HG02571 (cell line): ENCODE results near the gene C16orf90.
"Not testable (repeated sequence)": the region's sequence is repeated elsewhere in the genome, so short reads cannot be mapped to it uniquely, and the experiment has no call there.

Experiments used
- ATAC-seq: cut with Tn5 transposase; IDR thresholded peaks from one replicate; pipeline ENCODE4 v1.9.1; 2021; ENCODE audit warnings: mild to moderate bottlenecking, moderate library complexity; ENCODE audit not compliant: unreplicated experiment

Gene C16orf90

DNA sequence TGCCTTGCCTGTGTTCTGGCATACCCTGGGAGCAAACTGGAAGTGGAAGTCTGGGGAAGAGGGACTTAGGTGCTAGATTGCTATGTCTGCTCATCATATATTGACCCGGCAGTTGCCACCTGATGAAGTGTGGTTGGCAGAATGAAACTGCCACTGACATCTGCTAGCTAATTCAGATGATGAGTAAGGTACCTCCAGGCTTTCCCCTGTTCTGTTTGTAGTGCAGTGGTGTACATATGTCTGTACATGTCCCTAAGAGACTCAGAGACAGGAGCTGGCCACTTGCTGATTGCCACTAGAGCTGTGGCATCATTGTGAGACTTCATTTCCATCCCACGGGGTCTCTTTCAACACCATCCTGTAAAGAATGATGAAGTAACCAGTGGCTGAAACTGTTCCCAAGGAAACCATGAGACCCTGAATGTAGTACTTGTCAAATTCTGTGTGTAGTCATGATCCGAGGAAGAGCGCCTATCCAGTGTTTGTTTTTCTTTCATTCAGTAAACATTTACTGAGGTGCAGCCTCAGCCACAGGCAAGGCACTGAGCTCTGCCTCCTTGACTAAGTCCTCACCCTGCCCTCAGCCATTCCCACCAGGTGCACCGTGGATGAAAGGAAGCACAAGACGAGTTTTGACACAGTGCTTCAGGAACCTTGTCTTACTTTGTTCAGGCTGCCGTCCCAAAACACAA is 18.7 kb upstream of the C16orf90 start:
- no peak for ATAC-seq

DNA sequence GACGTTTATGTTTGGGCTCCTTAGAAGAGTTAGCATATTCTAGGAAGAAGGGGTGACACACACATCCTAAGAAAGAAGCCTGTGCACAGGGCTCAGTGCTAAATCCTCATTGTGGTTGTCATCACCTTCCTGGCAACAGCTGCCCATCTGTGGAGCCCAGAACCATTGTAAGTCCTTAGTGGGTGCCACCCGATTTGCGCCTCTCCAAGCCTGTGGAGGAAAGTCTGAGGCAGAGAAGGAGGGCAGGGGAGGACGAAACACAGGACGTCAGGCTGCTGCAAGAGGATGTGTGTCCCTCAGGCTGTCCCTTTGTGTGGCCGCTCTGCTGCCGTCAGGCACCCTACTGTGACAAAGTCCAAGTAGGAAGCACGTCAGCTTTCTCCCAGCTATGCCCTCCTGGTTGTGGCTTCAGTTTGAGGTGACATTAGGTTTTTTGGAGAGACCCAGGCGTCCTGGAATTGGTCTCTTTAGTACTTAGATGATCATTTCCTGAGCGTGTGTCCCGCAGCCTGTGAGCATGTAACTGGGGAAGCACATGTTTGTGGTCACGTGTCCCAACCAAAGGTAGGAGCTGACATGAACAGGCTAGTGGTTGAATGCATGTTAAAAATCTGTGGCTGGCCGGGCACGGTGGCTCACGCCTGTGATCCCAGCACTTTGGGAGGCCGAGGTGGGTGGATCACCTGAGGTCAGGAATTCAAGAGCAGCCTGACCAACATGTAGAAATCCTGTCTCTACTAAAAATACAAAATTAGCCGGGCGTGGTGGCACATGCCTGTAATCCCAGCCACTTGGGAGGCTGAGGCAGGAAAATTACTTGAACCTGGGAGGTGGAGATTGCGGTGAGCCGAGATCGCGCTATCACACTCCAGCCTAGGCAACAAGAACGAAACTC is 16.2 kb upstream of the C16orf90 start:
- no peak for ATAC-seq

DNA sequence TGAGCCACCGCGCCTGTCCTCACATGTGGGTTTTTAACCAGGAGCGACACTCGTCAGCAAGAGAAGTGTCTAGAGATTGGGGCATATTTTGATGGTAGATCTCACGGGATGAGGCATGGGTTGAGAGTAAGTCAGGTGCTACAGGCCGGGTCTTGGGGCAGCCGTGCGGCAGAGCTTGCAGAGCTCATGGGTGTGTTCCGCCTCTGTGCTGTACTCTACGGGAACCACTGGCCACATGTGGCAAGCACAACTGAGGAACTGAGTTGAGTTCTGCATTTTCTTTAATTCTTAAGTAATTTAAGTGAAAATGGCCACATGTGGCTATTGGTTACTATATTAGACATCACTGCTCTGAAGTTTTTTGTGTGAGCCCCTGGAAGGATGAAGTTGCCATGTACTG is 15.1 kb upstream of the C16orf90 start:
- ATAC-seq = no peak

DNA sequence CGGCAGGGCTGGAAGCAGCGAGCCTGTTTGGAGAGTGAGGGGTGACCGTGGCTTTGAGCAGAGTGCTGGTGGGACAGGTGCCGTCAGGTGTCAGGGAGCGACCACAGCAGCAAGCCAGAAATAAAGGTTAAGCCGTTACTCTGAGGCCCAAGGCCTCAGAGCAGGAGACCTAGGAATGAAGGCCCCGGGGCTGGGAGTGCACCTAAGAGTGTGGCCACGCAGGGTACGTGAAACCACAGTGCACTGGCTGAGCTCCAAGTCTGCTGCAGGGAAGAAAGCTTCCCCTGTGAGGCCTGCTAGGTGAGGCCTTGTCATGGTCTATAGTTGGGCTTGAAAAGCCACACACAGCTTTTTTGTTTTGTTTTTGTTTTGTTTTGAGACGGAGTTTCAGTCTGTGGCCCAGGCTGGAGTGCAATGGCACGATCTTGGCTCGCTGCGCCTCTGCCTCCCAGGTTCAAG is 14.2 kb upstream of the C16orf90 start:
- ATAC-seq = no peak

DNA sequence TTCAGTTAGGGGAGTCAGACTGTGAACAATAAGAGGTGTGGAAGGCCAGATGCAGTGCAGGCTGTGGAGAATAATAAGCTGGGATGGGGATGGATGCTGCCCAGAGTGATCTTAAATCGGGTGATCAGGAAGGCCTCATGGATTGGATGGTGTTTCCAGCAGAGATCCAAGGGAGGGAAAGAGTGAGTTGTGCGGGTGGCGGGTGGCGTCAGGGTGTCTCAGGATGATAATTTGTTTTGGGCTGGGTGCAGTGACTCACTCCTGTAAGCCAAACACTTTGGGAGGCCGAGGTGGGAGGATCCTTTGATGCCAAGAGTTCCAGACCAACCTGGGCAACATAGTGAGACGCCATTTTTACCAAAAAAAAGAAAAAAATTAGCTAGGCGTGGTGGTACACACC is 13.4 kb upstream of the C16orf90 start:
- ATAC-seq = no peak

DNA sequence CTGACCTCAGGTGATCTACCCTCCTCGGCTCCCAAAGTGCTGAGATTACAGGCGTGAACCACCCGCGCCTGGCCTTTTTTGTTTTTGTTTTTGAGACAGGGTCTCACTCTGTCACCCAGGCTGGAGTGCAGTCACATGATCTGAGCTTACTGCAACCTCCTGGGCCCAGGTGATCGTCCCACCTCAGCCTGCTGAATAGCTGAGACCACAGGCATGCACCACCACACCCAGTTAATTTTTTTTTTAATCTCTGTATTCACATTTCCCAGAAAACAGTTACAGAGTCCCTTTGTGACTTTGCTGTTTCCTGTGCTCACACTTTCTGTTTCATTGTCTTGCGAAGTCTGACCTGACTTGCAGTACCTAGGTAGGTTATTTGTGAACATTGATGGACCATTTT is 8.2 kb upstream of the C16orf90 start:
- no peak for ATAC-seq

DNA sequence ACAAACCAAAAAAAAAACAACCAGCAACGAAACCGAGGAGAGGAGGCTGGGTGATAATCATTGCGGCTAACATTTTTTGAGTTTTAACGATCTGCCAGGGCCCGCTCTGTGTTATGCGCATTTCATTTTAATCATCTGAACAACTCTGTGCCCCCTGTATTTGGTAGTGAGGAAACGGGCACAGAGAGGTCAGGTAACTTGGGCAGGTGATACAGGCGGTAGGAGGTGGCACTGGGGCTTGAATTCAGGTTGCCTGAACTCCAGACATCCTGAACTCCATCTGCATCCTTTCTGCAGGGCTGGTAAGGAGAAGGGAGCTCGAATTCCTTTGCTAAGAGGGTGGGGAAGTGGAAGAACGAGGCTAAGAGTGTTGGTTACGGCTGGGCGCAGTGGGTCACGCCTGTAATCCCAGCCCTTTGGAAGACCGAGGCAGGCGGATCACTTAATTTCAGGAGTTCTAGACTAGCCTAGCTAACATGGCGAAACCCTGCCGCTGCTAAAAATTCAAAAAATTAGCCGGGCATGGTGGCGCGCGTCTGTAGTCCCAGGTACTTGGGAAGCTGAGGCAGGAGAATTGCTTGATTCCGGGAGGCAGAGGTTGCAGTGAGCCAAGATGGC is 6.6 kb upstream of the C16orf90 start:
- no peak for ATAC-seq

DNA sequence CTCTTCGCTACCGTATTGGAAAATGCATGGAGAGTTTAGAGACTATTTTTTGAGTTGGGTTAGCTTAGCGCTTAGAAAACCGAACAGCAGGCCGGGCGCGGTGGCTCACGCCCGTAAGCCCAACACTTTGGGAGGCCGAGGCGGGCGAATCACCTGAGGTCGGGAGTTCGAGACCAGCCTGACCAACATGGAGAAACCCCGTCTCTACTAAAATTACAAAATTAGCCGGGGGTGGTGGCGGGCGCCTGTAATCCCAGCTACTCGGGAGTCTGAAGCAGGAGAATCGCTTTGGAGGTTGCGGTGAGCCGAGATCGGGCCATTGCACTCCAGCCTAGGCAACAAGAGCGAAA is 6.1 kb upstream of the C16orf90 start:
- ATAC-seq = not testable (repeated sequence)

DNA sequence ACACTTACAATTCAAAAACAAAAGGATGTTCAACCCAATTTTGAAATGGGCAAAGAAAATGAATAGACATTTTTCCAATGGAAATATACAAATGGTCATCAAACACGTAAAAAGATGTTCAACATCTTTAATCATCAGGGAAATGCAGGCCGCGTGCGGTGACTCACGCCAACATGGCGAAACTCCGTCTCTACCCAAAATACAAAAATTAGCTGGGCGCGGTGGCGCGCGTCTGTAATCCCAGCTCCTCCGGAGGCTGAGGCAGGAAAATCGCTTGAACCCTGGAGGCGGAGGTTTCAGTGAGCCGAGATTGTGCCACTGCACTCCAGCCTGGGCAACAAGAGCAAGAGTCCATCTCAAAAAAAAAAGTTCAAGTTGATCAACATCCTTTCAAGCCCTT is 3.7 kb upstream of the C16orf90 start:
- ATAC-seq = no peak

DNA sequence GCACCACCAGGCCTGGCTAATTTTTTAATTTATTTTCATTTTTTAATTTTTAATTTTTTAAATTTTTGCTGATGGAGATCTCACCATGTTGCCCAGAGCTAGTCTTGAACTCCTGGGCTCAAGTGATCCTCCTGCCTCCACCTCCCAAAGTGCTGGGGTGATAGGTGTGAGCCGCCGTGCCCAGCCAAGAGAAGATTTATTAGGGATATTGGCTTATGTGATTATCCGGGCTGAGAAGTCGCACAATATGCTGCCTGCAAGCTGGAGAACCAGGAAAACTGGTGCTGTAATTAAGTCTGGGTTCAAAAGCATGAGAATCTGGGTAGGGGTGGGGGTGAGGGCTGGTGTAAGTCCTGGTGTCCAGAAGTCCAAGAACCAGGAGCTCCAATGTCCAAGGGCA is 2.5 kb upstream of the C16orf90 start:
- ATAC-seq = no peak

DNA sequence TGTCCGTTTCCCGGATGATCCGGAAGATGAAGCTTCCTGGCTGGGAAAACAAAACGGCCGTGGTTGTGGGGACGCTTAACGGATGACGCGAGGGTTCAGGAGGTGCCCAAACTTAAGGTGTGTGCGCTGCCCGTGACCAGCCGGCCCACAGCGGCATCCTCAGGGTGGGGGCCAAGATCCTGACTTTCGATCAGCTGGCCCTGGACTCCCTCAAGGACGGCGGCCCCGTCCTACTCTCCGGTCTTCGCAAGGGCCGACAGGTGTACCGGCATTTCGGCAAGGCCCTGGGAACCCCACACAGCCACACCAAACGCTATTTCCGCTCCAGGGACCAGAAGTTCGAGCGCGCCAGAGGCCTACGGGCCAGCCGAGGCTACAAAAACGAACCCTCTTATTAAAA is 1.1 kb upstream of the C16orf90 start:
- ATAC-seq = no peak

DNA sequence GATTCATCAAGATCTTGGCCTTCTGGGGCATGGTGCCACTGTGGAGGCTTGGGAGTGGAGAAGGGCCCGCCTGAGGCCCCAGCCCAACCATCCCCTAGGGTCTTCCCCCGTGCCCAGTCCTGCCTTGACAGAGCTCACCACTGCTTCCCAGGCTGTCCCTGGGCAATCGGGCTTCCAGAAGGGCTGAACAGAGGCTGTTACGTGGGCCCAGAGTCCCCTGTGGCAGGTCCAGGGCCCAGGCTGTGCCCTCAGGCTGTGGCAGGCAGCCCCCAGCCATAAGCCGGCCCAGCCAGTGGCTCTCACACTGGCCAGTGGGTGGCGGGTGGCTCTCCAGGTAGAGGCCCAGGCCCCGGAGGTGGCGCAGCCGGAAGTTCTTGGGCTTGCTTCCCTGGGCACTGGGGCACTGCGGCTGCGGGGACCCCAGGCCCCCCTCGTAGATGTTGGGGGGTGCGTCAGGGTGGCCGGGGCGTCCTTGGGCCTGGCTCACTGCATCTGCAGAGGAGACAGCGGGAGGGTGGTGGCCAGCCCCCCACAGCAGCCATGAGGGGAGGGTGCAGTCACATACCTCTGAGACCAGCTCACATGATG is 809 bp downstream of the C16orf90 start:
- no peak for ATAC-seq

DNA sequence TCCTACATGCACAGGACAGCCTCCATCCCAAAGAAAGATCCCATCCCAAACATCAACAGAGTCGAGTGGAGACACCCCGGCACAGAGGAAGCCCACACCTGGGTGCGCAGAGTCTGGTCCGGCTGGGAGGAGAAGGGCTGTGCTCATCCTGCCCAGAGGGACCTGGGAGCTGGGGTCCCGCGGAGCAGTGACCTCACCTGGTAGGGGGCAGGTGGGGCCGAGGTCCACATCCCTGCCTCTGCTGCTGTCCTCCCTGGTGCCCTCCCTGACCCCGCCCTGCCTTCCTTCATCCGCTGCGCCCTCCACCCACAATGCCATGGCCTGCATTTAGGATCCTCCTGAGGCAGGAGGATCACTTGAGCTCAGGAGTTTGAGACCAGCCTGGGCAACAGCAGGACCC is 2.9 kb downstream of the C16orf90 start:
- ATAC-seq = no peak

DNA sequence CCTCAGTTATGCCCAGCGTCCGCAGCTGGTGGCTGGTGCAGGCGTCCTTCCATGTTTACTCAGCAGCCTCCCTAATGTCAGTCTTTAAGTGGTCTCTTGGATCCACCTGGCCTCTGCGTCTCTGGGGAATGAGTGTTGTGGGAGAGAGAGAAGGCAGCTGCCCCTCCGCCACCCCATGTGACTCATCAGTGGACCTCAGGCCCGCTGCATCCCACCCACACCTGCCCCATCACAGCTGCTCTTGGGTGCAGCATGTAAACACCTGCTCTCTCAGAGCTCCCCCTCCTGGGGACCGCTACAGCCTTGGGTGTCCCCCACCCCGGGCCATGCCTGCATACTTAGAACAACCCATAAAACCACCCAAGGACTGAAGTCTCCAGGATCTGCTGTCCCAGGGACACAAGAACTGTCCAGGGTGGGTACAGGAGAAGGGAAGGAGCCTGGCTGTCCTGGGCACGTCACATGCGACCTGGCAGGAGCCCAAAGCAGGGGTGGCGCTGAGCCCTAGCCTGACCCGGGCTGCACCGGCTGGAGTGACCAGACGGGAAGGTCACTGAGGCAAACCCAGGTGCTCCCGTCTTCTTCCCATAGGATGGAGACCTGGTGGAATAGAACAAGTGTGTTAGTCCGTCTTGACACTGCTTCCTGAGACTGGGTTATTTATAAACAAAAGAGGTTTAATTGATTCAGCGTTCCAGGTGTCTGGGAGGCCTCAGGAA is 4.2 kb downstream of the C16orf90 start:
- ATAC-seq = no peak

DNA sequence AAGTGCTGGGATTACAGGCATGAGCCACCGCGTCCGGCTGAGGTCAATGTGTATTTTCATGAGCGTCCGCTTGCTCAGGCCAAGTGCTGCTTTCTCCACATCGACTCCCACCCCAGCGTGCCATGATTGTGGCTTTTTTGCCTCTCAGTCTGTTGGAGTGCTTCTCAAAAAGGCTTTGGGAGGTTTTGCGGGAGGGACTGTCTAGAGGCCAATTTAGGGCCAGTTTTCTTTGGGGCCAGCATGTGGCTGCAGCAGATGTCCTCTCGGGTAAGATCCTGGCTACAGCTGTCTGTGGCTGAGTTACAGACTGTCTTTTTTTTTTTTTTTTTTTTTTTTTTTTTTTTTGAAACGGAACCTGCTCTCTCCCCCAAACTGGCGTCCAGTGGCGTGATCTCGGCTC is 6.5 kb downstream of the C16orf90 start:
- no peak for ATAC-seq

DNA sequence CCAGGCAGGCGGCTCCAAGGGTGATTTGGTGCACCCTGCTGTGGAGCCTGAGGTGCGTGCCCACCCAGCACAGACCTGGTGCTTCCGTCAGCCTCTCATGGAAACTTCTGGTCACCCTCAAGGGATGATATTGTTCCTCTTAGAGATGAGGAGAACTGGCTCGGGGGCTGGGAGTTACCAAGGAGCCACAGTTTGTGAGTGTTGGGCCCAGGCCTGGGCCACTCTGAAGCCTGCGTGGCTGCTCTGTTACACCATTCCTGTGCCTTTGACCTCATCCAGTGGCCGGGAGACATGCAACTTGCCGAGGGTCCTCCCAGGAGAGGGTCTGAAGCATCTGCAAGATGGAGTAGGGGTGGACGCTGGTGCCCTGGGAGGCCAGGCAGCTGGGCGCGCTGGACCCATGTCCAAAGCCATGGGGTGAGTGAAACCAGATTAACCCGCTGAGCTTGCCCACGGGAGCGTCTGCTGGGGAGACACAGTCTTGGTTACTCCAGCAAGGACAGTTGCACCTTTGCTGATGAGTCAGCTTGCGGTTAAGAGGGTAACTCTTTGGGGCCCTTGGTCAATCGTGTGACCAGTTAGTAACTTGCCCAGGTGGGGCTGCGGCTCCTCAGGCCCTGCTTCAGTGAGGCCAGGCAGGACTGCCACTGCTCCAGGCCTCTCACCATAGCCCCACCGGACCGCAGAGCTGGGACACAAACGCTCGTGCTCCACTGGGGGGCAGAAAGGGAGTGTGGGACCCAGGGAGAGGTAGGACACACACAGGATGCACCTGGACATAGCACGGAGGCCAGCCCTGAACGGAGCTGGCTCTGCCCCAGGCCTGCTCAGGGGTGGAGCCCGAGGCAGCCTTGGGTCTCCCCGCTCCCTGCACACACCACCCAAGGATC is 7.5 kb downstream of the C16orf90 start:
- no peak for ATAC-seq

DNA sequence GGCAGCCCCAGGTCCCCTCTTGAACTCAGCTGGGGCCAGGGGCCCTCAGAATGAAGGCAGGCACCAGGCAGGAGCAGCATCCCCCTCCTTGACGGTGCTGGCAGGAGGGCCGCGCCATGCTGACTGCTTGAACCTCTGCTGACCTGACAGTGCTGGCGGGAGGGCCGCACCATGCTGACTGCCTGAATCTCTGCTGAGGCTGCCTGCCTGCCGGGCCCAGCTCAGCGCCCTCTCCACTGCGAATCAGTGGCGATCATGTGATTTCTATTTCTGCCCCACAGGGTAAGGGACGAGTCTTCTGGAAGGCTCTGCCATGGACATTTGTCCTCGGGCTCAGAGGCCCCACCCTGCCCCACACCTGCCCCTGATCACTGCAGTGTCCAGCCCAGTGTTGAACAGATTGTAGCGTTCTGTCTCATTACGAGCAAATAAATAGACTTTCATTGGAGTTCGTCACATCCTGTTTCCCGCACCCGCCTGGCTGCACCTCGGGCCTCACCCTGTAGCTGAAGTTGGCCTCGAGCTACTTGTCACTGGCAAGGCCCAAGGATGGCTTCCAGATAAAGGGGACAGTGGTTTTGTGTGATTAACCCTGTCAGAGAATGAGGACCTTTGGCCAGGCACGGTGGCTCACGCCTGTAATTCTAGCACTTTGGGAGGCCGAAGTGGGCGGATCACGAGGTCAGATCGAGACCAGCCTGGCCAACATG is 8.6 kb downstream of the C16orf90 start:
- ATAC-seq = no peak

DNA sequence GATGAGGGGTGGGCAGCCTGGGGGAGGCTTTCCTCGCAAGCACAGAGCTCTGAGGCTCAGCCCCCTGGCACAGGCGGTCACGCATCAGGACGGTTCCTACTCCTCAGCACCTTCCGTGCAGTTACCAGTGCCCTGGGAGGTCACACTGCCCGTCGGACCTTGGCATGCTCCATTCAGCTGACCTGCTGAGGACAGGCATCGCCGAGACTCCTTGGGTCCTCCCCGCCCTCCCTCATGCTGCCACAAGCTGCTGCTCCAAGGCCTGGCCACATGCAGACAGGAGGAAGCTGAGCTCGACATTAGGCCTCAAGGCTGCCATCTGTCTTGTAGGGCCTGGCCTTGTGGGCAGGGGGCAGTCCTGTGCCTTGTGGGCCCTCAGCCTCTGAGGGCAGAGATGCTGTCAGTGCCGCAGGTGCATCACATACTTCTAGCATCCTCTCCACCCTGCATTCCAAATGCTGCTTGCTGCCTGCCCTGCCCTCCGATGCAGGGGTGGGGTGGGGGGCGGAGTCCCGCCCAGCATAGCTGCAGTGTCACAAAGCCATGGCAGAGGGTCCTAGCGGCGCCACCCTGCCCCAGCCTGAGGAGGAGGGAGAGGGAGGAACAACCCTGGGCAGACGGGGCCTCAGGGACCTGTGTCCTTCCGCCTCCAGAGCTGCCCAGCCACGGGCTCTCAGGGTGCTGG is 9.3 kb downstream of the C16orf90 start:
- ATAC-seq = no peak
